A172 (cell line): ENCODE data around the gene OR4K17. TPM values are rescaled to one million over a fixed set of nuclear protein-coding genes. Genes with fewer than 3 reads are reported as not detected.
"Not testable (repeated sequence)": the region's sequence is repeated elsewhere in the genome, so short reads cannot be mapped to it uniquely, and the experiment has no call there.

Experiments used
- DNase-seq: peaks from one replicate; pipeline ENCODE4 v3.0.0-alpha.2; 2015; ENCODE audit warnings: low spot score
- total RNA-seq: library from RNA; depleted of rRNA; stranded (reverse); fragments of >200 nt; shearing (Covaris generic); gene quantifications from 2 replicates; pipeline ENCODE4 v1.2.3, GENCODE V29; 2014; rRNA removed

The OR4K17 gene, protein sequence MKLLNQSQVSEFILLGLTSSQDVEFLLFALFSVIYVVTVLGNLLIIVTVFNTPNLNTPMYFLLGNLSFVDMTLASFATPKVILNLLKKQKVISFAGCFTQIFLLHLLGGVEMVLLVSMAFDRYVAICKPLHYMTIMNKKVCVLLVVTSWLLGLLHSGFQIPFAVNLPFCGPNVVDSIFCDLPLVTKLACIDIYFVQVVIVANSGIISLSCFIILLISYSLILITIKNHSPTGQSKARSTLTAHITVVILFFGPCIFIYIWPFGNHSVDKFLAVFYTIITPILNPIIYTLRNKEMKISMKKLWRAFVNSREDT
- total RNA-seq, result not detected in 2 replicates

DNA sequence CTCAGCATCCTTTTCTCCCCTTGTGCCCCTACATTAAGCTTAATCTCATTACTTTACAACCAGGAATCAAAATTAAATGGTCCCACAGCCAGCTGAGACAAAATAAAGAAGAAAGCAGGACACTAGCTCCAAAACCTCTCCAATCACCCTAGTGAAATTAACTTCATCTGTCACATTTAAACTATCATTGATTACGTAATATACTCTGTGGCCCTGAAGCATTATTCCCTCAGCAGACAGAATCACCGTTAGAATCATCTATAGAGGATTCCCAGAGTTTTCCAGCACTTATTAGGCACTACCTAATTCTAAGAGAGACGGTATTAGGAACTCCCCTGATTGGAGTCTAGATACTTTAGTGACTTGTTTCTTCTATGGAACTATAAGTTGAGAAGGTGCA, at the start of gene OR4K17:
Gene OR4K17 (plus strand): TSS at position 302 of the 400 bp plus-strand sequence. CDS start 6,761 bp downstream, outside the sequence.
- DNase-seq, result no peak

DNA sequence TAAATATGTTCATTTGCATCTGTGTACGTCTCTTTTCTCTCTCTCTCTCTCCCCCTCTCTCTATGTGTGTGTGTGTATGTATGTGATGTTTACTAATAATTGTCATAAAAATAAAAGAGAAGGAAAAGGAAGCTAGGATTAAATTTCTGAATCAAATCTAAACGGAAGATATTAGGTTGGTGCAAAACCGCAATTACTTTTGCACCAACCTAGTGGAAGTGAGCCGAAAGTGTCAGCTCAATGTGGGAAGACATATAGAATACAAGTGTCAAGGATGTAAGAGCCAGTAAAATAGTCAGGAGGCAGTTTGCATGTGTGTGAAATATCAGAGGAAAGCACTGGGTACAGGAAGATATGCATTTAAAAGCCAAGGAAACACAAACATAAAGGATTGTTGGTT, 18.5 kb upstream of the OR4K17 start:
- DNase-seq, result no peak

DNA sequence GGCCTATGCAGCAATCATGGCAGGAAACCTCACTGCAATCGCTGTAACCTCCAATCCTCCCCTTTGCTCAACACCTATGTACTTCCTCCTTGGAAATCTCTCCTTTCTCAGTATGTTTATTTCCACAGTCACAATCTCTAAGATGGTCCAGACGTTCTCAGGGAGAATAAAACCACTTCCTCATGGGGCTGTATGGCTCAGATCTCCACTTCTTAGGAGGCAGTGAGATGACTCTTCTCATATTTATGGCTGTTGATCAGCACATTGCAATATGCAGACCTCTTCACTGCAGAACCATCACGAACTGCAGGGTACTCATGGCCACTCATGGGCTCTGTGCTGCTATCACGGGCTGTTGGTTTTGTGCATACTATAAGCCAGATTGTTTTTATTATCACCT, 17.1 kb upstream of the OR4K17 start:
- DNase-seq, result no peak

DNA sequence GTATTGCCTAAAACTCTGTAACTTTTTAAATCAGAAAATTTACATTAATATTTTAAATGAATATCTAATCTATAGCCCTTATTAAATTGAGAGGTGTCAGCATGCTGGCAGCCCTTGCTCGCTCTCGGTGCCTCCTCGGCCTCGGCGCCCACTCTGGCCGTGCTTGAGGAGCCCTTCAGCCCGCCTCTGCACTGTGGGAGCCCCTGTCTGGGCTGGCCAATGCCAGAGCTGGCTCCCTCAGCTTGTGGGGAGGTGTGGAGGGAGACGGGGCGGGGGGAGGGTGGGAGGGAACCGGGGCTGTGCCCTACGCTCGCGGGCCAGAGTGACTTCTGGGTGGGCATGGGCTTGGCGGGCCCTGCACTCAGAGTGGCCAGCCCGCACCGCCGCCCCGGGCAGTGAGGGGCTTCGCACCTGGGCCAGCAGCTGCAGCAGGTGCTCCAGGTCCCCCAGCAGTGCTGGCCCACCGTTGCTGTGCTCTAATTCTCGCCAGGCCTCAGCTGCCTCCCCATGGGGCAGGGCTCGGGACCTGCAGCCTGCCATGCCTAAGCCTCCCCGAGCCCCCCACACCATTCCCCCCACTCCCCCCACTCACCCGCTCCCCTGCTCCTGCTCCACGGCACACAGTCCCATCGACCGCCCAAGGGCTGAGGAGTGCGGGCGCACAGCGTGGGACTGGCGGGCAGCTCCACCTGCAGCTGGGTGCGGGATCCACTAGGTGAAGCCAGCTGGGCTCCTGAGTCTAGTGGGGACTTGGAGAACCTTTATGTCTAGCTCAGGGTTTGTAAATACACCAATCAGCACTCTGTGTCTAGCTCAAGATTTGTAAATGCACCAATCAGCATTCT, 11.4 kb upstream of the OR4K17 start:
- not testable (repeated sequence) for DNase-seq

DNA sequence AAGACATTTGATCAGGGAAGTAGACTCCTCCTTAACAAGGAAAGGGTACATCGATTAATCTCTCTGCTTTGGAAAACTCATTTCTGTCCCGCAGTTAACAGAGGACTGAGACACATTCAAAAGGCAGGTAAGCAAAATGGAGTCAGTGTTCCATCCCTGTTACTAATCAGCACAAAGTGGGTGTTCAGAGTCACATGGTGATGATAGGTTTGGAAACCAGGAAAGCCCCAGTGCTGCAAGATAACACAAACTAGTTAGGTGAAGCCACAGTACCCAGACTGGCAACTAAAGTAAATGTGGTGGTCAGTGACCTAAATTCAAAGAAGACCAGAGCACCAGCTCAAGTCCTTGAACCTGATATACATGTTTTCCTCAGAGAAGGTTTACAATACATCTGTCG, 1.8 kb downstream of the OR4K17 start:
- no peak for DNase-seq

DNA sequence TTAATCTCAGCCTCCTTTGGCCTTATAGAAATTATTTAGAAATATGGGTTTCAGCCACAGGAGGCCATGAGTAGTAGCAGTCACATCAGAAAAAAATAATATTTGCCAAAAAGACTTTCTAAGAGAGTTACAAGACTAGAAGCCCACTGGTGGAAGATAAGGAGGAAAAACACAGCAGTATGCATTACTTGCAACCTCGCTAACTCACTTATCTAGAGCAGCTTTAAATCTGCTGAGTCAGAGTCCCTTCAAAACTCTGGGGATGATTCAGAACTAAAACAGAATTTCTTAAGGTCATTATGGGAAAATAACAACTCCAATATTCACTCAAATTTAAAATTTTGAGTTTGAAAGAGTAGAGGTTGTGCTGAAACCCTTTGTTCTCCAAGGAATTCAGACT, 6.2 kb downstream of the OR4K17 start:
- DNase-seq, result no peak

DNA sequence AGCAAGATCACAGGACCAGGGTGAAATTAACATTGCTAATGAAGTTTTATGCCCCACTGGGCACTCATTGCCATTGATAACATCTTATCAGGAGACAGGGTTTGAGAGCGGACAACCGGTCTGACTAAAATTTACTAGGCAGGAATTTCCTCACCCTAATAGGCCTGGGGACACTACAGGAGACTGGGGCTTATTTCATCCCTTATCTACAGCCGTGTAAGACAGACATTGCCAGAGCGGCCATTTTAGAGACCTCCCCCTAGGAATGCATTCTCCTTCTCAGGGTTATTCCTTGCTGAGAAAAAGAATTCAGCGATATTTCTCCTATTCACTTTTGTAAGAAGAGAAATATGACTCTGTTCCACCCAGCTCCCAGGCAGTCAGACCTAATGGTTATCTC, 8.3 kb downstream of the OR4K17 start:
- no peak for DNase-seq

DNA sequence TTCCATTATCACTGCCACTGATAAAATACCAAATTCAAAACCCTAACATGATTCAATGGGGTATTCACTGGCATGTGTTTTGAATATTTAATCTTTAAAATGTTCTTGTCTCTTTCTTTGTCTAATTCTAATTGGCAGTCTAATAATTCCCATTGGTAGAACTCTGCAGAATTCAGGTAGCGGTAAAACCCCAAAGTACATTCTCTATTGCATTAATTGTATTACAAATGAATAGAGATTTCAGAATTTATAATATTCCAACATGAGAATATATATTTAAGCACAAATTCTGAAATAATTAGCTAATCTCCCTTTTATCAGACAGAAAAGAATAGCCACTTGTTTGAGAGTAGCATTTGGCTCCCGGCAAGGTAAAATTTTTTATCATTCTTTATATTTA, 28.0 kb downstream of the OR4K17 start, which contains the start of gene OR4N5:
Gene OR4N5 (plus strand): TSS at position 301 of the 400 bp plus-strand sequence. CDS start 4,916 bp downstream, outside the sequence.
- DNase-seq, result no peak

DNA sequence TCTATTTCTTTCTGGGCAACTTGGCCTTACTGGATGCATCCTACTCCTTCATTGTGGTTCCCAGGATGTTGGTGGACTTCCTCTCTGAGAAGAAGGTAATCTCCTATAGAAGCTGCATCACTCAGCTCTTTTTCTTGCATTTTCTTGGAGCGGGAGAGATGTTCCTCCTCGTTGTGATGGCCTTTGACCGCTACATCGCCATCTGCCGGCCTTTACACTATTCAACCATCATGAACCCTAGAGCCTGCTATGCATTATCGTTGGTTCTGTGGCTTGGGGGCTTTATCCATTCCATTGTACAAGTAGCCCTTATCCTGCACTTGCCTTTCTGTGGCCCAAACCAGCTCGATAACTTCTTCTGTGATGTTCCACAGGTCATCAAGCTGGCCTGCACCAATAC, 33.4 kb downstream of the OR4K17 start:
- DNase-seq, result no peak

DNA sequence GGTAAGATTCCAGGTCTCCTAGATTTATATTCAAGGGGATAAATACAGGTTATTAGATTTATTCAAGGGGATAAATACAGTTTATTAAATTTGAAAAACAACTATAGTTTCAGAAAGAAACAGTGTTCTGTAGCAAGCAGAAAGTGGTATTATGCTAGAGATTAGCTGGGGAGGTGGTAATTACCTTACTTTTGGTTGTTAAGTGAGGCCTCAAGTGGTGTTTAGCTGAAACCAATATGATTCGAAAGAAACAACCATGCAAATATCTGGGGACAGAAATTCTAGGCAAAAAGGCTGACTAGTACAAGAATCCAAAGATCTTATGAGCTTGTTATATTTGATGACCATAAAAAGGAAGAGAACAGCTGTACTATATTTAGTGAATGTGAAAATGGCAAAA, 34.3 kb downstream of the OR4K17 start:
- no peak for DNase-seq

DNA sequence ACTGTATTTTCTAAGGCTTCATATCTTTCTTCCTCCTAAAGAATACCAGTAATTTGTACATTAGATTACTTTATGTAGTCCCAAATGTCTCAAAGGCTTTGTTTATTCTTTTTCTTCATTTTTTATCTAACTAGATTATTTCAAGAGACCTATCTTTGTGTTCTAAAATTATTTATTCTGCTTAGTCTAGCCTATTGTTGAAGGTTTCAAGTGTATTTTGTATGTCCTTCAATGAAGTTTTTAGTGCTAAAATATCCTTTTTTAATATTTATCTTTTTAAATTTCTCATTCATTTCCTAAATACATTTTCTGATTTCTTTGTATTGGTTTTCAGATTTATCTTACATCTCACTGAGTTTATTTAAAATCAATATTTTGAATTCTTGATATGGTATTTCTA, 53.9 kb downstream of the OR4K17 start:
- DNase-seq, result no peak

DNA sequence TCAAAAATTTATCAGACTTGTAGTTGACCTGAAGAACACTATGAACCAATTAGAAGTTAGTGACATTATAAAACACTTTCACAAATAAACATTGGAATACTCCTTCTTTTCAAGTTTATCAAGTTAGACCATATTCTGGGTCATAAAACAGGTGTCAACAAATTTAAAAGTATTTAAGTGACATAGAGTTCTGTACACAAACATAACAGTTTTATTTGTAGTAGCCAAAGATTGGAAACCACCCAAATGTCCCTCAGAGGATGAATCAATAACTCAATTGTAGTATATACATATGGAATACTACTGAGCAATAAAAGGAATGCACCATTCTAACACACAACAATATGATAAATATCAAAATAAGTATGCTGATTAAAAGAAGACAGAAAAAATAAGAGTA, 56.6 kb downstream of the OR4K17 start:
- no peak for DNase-seq

DNA sequence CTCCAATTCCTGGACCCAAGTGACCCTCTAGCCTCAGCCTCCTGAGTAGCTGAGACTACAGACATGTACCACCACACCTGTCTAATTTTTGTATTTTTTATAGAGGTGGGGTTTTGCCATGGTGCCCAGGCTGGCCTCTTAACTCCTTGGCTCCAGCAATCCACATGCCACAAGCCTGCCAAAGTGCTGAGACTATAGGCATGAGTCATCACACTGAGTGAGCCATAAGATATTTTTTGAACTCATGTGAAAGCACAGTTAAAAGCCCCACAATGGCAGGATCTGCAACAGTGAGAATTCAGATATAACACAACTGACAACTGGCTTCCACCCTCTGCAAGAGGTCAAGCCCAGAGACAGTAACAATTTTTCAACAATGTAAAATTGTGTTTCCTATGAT, 59.3 kb downstream of the OR4K17 start:
- peak; percentile 44 for DNase-seq

Other genes with a start within 250 kb of the OR4K17 start
- not detected in 2 replicates for gene OR4K2, start 235.6 kb upstream of the OR4K17 start, total RNA-seq
- gene OR4K5, start 190.1 kb upstream of the OR4K17 start, total RNA-seq, result not detected in 2 replicates
- not detected in 2 replicates for gene OR4K1, start 179.8 kb upstream of the OR4K17 start, total RNA-seq
- gene OR4K15, start 135.1 kb upstream of the OR4K17 start, total RNA-seq, result not detected in 2 replicates
- not detected in 2 replicates for gene OR4Q2, start 108.6 kb upstream of the OR4K17 start, total RNA-seq
- not detected in 2 replicates for gene OR4K14, start 91.4 kb upstream of the OR4K17 start, total RNA-seq
- gene OR4K13, start 74.7 kb upstream of the OR4K17 start, total RNA-seq, result not detected in 2 replicates
- gene OR4L1, start 50.7 kb upstream of the OR4K17 start, total RNA-seq, result not detected in 2 replicates
- not detected in 2 replicates for gene OR4N5, start 28.1 kb downstream of the OR4K17 start, total RNA-seq
- gene OR11G2, start 80.2 kb downstream of the OR4K17 start, total RNA-seq, result not detected in 2 replicates
- not detected in 2 replicates for gene OR11H6, start 113.0 kb downstream of the OR4K17 start, total RNA-seq
- gene OR11H7, start 118.2 kb downstream of the OR4K17 start, total RNA-seq, result not detected in 2 replicates
- gene OR11H4, start 128.5 kb downstream of the OR4K17 start, total RNA-seq, result not detected in 2 replicates
- 10.6 and 16.8 TPM in 2 replicates for gene TTC5, start 195.2 kb downstream of the OR4K17 start, total RNA-seq
- gene CCNB1IP1, start 222.5 kb downstream of the OR4K17 start, total RNA-seq, result 28.6 and 30.3 TPM in 2 replicates
- 17.5 and 20.1 TPM in 2 replicates for gene PARP2, start 232.9 kb downstream of the OR4K17 start, total RNA-seq